G401.6 (cell line): ENCODE measurements around the gene HLCS.

Experiments used
- FAIRE-seq: peaks from 2 replicates; lab custom pipeline; 2012; peaks lifted over from hg19 to GRCh38; lab: Jason Lieb, UNC

HLCS gene

DNA sequence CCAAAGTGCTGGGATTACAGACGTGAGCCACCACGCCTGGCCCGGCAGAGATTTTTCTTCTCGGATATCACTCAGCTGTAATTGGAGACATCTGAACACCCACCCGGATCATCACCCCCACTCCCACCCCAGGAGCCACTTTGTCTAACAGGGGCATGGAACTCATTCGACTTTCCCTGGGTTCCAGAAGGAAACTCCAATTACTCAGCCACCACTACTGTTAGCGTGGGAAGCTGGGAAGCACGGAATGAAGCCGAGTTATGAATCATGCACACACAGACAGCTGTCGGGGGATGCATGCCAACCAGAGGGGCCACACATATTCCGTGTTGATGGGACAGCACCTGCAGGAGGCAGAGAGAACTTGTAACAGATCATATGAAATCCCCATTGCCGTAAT is 85.2 kb downstream of the HLCS start:
- no peak for FAIRE-seq

DNA sequence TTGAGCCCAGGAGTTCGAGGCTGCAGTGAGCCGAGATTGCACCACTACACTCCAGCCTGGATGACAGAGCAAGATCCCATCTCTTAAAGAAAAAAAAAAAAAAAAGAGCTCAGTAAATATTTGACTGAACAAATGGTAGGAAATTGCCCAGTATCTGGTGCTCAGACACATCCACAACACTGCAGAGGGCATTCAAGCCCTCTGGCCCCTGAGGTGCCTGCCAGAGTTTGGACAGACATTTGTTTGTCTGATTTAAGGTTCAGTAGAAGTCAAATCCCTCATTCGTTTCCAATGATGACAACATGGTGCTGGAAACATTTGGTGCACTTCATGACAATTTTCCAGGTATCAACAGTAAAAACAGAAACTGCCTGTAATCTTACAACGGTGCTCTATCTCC is 86.6 kb downstream of the HLCS start:
- FAIRE-seq, result no peak

DNA sequence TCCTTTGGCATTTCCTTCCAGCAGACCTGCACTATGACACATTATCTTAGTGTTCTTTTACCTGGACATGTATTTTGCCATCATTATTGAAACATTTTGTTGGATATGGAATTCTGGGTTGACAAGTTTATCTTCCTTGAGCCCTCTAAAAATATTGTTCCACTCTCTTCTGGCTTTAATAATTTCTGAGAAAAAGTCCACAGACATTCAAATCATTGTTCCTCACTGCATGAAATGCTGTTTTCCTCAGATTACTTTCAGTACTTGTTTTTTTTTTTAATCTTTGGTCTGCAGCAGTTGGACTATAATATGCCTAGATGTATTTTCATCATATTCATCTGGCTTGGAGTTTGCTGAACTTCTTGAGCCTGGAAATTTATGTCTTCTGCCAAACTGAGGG is 88.7 kb downstream of the HLCS start:
- FAIRE-seq, result no peak

GRCh38 chr21:36874665-36875064 is 91.8 kb downstream of the HLCS start:
- no peak for FAIRE-seq

- no peak for FAIRE-seq
Measured at GRCh38 chr21:36873513-36873912, 93.0 kb downstream of the HLCS start.

GRCh38 chr21:36867291-36867905 is 99.1 kb downstream of the HLCS start:
- no peak for FAIRE-seq

DNA sequence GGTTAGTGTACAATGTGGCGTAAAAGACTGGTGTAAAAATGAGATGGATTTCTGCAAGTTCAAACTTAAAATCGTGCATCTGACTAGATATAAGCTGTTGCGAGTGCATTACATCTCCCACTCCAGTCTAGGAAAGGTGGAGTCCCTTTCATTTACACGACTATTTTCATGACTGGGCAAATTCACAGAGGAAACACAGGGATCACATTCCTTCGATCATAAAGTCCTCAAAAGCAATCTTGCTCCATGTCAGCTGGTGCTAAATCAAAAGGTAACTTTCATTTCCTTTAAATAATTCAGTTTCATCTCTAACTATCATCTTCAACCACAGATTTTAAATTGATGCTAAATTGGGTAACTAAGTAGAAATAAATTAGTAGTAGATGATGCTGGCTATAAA is 100.0 kb downstream of the HLCS start:
- FAIRE-seq, result no peak

DNA sequence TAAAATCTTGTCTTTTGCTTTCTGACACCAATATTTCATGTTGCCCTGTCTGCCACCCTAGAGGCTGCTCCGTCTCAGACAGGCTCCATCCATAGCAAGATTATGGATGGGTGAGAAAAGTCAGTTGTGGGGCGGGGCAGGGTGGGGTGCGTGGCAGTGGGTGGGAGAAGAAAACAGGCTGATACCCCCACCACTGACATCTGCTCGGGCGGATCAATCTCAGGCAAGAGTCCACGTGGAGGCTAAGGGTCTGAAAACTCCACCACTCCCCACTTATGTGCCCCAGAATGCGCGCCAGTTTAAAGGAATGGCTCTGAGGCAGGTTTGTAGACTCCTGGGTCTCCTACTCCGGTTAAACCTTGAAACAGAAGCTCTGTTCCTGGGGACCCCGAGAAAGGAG is 101.5 kb downstream of the HLCS start:
- FAIRE-seq, result no peak

GRCh38 chr21:36863260-36863659 is 103.2 kb downstream of the HLCS start:
- FAIRE-seq, result no peak

DNA sequence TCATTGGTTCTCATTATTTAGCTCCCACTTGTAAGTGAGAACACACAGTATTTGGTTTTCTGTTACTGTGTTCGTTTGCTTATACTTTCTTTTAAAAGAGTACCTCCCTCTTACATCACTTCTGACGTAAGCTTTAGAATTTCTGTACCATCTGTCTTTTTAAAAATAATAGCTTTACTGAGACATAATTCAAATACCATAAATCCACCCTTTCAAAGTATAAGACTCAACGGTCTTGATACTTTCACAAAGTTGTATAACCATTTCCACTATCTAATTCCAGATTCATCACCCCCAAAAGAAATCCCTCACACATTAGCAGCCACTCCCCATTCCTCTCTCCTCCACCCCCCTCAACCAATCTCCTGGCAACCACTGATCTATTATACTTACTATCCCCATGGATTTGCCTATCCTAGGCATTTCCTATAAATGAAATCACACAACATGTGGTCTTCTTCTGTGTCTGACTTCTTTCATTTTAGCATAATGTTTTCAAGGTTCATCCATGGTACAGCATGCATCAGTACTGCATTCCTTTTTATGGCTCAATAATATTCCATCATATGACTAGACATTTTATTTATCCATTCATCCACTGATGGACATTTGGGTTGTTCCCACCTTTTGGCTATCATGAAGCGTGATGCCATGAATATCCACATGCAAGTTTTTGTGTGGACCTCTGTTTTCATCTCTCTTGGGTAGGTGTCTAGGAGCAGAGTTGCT is 104.7 kb downstream of the HLCS start:
- no peak for FAIRE-seq

GRCh38 chr21:36860736-36861594 is 105.5 kb downstream of the HLCS start:
- no peak for FAIRE-seq

- FAIRE-seq, result no peak
Measured at GRCh38 chr21:36859744-36860501, 106.5 kb downstream of the HLCS start.

GRCh38 chr21:36858320-36858957 is 108.0 kb downstream of the HLCS start:
- FAIRE-seq, result no peak

DNA sequence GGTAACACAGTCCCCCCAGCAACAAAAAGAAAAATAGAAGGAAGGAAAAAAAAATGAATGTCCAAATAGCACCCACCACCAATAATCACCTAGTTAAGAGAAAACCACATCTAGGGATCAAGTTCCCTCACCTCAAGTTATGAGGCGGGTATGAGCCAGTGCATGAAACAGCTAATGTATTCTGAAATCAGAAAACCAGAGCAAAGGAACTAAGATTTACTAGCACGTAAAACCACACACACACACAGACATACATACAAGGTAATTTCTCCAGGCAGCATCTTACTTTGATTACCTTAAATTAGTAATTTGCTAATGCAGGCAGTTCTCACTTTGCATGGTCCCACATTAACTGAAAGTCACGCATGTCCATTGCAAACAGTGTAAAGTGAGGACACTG is 109.8 kb downstream of the HLCS start:
- no peak for FAIRE-seq

DNA sequence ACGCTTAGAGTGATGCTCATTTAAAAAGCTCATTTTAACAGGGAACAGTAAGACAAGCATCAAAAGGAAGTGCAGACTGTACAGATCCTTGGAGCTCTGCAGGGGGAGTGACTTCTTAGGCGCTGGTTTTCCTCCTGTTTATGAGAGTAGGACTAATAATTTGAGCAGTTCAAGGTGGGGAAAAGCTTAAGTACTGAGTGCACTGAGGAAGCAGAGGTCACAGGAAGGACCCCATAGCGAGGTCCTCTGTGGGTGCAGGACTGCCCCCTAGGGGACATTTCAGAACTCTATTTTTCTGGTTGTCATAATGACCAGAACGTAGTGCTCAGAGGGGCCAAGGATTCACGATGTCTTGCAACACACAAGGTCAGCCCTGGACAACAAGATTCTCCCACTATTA is 112.1 kb downstream of the HLCS start:
- FAIRE-seq, result peak; percentile 6

DNA sequence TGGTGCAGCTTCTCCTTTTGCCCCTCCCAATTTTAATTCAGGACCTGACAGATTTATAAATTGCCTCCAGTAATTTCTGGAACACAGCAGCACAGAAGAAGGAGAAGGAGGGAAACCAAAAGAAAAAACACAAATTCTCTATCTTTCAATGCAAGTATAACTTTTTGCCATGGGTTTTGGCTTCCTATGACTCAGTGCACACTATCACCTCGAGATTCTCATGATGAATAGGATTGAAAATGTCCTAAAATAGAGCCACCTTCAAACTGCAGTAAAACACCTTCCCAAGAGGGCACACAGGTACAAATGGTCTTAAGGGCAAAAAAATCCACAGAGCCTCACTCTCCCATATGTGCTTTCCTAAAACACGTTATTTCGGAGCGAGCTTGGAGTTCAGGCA is 113.6 kb downstream of the HLCS start:
- FAIRE-seq, result no peak

DNA sequence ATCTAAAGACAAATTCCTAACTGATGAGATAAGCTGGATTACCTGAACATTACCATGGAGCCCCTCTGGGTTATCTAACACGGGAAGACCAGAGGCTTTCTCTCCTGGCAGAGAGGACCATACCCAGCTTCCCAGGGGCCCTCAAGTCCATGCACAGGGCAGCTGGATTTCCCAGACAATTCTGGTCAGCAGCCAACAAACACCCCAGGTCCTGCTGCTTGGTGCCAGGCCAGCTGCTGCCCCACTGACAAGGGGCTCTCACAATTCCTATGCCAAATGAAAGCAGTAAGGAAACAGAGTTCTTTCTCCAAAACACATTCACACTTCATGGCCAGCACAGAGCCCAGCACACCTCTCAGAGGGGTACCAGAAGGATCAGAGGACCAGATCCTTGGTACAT is 114.2 kb downstream of the HLCS start:
- FAIRE-seq, result no peak

- FAIRE-seq, result no peak
Measured at GRCh38 chr21:36851121-36851520, 115.3 kb downstream of the HLCS start.

- FAIRE-seq, result no peak
Measured at GRCh38 chr21:36850372-36850771, 116.1 kb downstream of the HLCS start.

- no peak for FAIRE-seq
Measured at GRCh38 chr21:36849461-36850105, 116.9 kb downstream of the HLCS start.

- FAIRE-seq, result no peak
Measured at GRCh38 chr21:36848730-36849274, 117.7 kb downstream of the HLCS start.
